Fibroblast of mammary gland (primary cell): ENCODE data around the gene WDR72.

Source experiments
- DNase-seq: peaks from one replicate; pipeline ENCODE4 v3.0.0-alpha.2; 2010; ENCODE audit warnings: low read depth
- H3K4me3 ChIP-seq: 2 replicates; pipeline ENCODE4 v1.5.1; 2011; ENCODE audit warnings: low read depth, mild to moderate bottlenecking, low read length, moderate library complexity; ENCODE audit not compliant: control insufficient read depth
- TF ChIP-seq, protein P1 (sequence below): conservative IDR thresholded peaks from 2 replicates; pipeline ENCODE4 v1.5.1; 2011; ENCODE audit warnings: low read depth, low read length, inconsistent platforms; ENCODE audit not compliant: control insufficient read depth, insufficient read depth

WDR72 gene

GRCh38 chr15:53625260-53625659 lies 134.2 kb downstream of the WDR72 start:
- TF ChIP-seq, protein P1, sequence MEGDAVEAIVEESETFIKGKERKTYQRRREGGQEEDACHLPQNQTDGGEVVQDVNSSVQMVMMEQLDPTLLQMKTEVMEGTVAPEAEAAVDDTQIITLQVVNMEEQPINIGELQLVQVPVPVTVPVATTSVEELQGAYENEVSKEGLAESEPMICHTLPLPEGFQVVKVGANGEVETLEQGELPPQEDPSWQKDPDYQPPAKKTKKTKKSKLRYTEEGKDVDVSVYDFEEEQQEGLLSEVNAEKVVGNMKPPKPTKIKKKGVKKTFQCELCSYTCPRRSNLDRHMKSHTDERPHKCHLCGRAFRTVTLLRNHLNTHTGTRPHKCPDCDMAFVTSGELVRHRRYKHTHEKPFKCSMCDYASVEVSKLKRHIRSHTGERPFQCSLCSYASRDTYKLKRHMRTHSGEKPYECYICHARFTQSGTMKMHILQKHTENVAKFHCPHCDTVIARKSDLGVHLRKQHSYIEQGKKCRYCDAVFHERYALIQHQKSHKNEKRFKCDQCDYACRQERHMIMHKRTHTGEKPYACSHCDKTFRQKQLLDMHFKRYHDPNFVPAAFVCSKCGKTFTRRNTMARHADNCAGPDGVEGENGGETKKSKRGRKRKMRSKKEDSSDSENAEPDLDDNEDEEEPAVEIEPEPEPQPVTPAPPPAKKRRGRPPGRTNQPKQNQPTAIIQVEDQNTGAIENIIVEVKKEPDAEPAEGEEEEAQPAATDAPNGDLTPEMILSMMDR = no peak
- no peak overlapping the region for H3K4me3 ChIP-seq
- no peak for DNase-seq

DNA sequence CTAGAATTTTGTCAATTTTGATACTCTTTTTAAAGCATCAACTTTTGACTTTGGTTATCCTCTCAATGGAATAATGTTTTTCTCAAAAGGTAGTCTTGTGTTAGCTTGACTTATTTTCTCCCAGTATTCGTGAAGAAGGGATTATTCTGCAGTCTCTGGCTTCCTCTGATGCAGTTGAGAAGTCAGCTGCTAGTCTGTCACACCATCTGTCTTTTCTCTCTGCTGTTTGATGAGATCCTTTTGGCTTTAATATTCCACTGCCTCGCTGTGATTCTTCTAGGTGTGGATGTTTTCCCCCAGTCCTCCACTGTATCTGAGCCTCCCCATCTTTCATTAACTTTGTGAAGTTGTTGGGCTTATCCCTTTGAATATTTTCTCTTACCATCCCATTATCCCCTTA lies 141.0 kb downstream of the WDR72 start:
- H3K4me3 ChIP-seq = no peak overlapping the region
- no peak for DNase-seq
- TF ChIP-seq, protein P1 = no peak

GRCh38 chr15:53611145-53611920 lies 148.1 kb downstream of the WDR72 start:
- DNase-seq = no peak
- TF ChIP-seq, protein P1 = no peak
- no peak overlapping the region for H3K4me3 ChIP-seq

DNA sequence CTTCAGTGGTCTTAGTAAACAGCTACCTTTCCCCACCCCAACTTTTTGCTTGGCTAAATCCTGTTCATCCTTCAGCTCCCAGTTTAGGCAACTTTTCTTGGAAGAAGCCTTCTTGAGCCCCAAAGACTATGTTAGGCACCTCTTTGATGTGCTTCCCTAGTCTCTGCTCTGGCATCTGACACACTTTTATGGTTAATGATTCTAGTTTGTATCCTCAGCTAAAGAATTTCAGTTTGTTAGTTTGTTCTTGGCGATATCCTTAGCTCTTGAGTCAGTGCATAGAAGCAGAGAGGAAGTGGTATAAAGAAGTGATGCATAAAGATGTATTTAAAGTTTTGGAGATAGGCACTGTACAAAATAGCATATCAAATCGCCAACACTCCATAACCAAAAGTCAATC lies 168.4 kb downstream of the WDR72 start:
- TF ChIP-seq, protein P1 = no peak
- no peak overlapping the region for H3K4me3 ChIP-seq
- DNase-seq = no peak

- no peak for DNase-seq
- TF ChIP-seq, protein P1 = no peak
- no peak overlapping the region for H3K4me3 ChIP-seq
These were observed 169.1 kb downstream of the WDR72 start for GRCh38 chr15:53590380-53590779.

DNA sequence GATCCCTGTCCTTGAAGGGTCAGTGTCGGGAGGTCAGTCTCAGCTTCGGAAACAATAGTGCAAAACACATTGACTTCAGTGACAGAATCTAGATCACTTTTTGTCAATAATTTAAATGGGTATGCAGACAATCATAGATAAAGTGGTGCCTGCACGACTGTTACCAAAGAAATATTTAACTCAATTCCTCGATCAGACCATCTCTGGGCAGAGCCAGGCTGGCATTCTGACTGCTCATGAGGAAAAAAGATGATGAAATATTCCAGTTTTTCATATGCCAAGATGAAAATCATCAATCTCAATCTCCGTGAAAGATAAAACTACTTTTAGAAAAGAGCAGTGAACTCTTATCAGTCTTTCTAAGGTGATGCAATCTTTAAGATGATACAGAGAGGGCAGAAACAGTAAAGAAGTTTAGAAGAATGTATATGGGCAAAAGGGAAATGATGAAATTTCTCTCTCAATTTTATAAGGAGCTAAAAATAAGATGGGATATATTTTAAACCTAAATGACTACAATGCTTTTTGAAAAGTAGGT lies 169.9 kb downstream of the WDR72 start:
- H3K4me3 ChIP-seq = no peak overlapping the region
- no peak for DNase-seq
- TF ChIP-seq, protein P1 = no peak
